NCI-H2107 (cell line): ENCODE results near the gene LMX1A.
A peak's percentile ranks its signal among the peaks of the same experiment; 100 is the strongest.

Experiments used
- DNase-seq: peaks from one replicate; lab custom pipeline; 2025; lab: John Stamatoyannopoulos, UW

Gene LMX1A

GRCh38 chr1:165265196-165265838 is 91.2 kb downstream of the LMX1A start:
- no peak for DNase-seq

GRCh38 chr1:165259706-165260428 is 96.6 kb downstream of the LMX1A start:
- no peak for DNase-seq

GRCh38 chr1:165259236-165259635 is 97.3 kb downstream of the LMX1A start:
- no peak for DNase-seq

- DNase-seq: peak; percentile 85
Measured at GRCh38 chr1:165257969-165258459, 98.5 kb downstream of the LMX1A start.

DNA sequence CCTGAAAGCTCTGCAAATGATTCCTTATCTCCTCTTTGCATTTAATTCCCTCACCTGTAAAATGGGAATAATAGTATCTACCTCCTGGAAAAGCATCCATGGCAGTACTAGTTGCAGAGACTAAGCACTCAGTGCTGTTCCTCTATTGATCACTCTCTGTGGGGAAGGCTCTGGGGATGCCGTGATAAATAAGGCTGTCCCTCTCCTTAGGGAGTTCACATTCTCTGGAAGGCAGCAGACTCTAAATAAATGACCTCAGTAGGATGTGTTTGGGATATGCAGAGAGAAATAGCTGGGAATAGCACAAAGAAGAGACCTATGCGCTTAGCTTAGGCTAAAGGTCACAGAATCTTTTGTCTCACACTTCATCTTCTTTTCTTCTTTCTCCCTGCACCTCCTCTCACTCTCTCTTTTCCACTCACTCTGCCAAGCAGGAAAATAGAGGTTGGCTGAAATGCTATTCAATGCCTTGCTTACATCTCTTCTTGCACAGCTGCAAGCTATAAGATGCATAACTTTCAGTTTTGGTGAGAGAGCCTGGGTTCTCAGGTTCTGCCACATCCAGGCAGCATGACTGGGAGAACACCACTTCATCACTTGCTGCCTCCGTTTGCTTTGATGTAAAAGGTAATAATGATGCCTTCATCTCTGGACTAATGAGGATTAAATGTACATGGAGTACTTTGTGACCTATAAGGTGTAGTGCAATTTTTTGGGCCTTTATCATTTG is 101.5 kb downstream of the LMX1A start:
- no peak for DNase-seq

- no peak for DNase-seq
Measured at GRCh38 chr1:165254376-165254775, 102.1 kb downstream of the LMX1A start.

DNA sequence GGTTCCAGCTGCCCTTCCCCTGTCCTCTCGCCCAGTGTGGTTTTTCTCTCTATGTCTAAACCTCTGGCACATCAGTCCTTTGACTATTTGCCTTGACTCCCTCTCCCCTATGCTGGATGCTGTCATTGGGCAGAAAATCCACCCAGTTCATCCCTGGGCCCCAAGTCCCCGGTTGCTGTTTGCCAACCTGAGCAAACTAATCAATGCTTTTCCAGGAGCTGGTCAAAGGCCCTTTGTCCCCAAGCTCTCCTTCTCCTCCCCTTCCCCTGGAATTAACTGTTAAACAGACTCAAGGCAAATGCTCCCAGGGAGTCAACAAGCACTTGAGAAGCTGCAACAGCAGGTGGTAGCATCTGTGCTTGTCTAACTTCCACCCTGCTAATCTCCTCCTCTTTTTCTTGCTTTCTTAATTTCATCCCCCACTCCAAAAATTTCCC is 102.7 kb downstream of the LMX1A start:
- DNase-seq: no peak

DNA sequence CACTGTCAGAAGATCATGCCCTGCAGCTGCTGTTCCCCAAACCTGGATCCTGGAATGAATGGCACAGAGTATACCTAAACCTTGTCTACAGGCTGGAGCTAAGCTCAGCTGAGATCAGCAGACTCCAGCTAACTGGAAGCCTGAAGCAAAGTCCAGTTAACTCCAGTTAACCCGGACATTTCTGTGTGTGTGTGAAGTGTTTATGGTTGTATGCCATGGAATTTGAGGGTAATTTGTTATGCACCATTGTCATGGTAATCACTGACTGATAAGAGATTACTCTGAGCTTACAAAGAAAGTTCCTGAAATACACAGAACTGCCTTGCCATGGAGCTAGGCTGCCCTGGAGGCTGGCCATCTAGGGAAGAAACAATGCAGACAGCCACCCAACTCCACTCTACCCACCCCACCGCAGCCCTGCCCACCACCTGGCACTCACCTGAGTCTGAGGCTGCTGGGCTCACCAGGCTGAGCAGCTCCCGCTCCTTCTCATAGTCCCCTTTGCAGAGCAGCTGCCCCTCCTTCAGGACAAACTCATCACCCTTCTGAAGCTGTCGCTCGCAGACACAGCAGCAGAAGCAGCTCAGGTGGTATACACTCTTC is 107.4 kb downstream of the LMX1A start:
- DNase-seq: no peak

DNA sequence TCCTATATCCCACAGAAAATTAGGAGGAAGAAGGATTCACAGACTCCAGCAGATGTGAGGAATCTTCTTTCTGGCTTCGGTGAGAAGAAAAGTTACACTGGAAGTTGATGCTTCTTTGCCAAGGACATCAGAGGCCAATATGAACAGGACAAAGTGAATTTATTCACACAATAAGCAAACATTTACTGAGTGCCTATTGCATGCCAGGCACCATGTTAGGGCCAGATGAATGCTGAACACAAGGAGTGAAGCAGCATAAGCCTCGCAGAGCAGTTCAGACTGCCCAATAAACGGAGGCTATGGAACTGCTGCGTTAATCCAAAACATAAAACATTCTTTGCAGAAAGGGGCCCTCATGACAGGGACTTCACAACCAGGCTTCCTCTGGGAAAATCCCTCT is 114.6 kb downstream of the LMX1A start:
- DNase-seq: no peak

DNA sequence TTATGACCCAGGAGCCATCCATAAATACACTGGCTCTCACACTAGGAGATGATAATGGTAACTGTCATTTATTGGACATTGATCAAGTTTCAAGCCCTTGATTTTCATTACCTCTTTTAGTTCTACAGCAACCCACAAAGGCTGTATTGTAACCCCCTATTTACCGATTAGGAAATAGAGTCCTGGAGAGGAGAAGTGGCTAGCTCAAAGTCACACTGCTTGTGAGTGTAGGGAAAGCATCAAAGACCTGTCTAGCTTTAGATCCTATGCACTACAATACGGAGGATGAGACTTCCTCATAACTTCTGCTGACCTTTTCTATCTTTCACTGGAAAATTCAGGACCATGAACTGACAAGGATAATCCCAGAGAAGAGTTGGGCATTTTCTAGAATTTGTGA is 115.2 kb downstream of the LMX1A start:
- no peak for DNase-seq

DNA sequence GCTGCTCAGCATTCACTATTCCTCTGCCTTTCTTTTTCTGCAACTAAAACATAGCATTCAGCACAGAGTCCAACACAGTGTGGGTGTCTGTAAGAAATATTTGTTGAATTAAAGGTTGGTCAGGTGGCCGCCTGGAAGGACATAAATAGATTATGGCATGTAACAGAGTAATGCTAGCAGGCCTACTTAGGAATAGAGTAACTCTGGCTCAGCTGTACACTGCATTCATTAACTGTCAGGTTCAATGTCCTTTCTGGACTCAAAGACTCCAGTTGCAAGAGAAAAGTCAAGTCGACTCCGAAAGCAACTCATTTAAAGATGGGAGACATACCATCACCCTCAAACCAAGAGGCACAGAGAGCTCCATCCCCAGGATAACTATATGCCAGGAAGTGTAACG is 116.0 kb downstream of the LMX1A start:
- no peak for DNase-seq

GRCh38 chr1:165239873-165240272 is 116.6 kb downstream of the LMX1A start:
- DNase-seq: no peak

DNA sequence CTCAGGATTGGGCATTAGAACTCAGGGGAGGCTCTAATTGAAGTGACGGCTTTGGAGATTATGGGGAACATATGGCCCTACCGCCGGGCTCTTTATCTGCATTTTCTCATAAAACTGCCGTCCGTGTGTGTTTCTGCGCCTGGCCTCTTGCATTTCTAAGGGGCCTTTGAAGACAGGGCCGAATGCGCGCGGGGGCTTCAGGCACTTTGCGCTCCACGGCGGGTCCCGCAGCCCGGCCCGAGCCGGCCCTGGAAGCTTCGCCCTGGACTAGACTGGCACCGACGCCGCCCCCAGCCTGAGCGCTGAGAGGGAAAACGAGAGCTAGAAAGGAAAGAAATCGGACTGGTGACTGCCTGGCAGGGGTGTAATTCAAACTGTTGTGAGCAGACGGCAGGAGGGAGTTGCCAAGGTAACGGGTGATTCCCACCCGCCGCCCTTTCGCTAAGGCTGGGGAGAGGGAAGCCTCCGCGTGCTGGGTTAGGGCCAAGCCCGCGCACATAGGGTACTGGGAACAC is 120.7 kb downstream of the LMX1A start:
- DNase-seq: no peak

DNA sequence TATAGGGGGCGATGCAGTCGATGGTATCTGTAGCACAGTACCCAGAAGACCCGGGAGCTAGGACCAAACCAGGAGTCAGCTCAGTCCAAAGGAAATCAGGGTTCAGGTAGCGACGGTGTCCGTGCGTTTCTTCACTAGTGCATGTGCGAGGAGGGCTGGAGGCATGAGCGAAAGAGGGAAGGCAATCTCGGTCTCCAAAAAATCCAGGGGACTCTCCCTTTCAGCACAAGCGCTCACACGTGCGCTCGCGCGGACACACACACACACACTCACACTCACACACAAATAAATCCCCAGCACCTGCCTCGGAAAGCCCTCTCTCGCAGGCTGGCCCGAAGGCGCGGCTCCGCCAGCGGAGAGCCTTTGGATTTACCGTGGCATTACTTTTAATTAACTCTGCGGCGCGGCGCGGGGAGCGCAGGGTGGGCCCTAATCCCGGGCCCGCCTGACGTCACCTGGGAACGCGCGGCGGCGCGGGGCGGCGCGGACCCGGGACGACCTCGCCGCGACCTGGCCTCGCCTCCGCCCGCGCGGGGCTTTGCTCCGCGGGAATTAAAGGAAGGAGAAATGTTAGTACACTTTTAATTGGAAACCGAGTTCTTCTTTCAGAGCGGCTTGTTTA is 121.2 kb downstream of the LMX1A start:
- DNase-seq: peak; percentile 28

GRCh38 chr1:165234149-165234548 is 122.4 kb downstream of the LMX1A start:
- no peak for DNase-seq

DNA sequence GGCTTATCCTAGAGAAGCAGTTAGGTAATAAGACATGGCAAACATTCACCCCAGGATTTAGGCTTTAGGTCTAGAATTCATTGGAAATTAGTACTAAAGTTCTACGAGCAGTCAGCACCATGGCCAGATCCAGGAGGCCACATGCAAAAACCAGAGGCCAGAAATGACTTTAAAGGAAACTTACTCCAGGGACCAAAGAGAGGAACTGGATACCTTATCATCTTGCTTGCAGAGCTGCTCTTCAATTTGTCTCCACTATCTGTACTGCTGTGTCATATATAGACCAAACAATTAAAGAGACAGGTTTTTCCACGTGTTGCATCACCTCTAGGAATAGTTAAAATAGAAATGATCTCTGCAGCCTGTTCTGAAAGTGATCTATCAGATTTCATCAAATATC is 127.8 kb downstream of the LMX1A start:
- no peak for DNase-seq

GRCh38 chr1:165228111-165228655 is 128.3 kb downstream of the LMX1A start:
- no peak for DNase-seq

- DNase-seq: no peak
Measured at GRCh38 chr1:165226326-165226725, 130.2 kb downstream of the LMX1A start.

- DNase-seq: no peak
Measured at GRCh38 chr1:165225650-165226049, 130.9 kb downstream of the LMX1A start.

DNA sequence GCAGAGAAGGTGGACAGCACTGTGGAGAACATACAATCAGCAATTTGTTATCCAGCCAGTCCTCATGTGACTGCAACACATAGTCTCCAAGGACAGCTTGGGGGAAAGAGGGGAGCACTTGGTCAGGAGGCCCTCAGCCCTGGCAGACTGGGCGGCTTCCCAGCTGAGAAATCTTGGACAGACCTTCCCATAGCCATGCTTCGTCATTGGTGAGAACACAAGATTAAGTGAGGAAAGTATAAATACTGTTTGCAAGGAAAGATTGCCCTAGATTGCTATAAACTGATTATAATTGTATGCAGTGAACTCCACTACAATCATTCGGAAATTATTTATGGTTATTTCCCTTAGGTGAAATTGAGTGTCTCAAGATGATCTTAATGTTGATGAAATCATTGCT is 131.5 kb downstream of the LMX1A start:
- no peak for DNase-seq

- DNase-seq: no peak
Measured at GRCh38 chr1:165224504-165224903, 132.0 kb downstream of the LMX1A start.

- no peak for DNase-seq
Measured at GRCh38 chr1:165222580-165222979, 133.9 kb downstream of the LMX1A start.
